Choroid plexus epithelial cell (primary cell): Measurements from ENCODE around the gene TRPV3.
"Not testable (repeated sequence)": the region's sequence is repeated elsewhere in the genome, so short reads cannot be mapped to it uniquely, and the experiment has no call there.

Source experiments
- DNase-seq: peaks from one replicate; pipeline ENCODE4 v3.0.0-alpha.2; 2010; ENCODE audit warnings: low read depth
- H3K4me3 ChIP-seq: 2 replicates; pipeline ENCODE4 v1.5.1; 2011; ENCODE audit warnings: low read depth, mild to moderate bottlenecking, control low read depth, low read length, moderate library complexity
- CTCF ChIP-seq: conservative IDR thresholded peaks from 2 replicates; pipeline ENCODE4 v1.5.1; 2011; ENCODE audit warnings: low read depth, mild to moderate bottlenecking, control low read depth, inconsistent platforms, low read length, moderate library complexity

Gene TRPV3

GRCh38 chr17:3573246-3574100, 15.9 kb upstream of the TRPV3 start:
- no peak overlapping the region for H3K4me3 ChIP-seq
- DNase-seq = no peak
- TF ChIP-seq CTCF = no peak

- H3K4me3 ChIP-seq = no peak overlapping the region
- no peak for DNase-seq
- TF ChIP-seq CTCF = no peak
Measured at GRCh38 chr17:3572231-3572630, 14.6 kb upstream of the TRPV3 start.

GRCh38 chr17:3571043-3571900, 13.7 kb upstream of the TRPV3 start:
- DNase-seq = no peak
- no peak for TF ChIP-seq CTCF
- H3K4me3 ChIP-seq = no peak overlapping the region

GRCh38 chr17:3569534-3570137, 12.0 kb upstream of the TRPV3 start:
- H3K4me3 ChIP-seq = no peak overlapping the region
- no peak for DNase-seq
- no peak for TF ChIP-seq CTCF

- no peak for DNase-seq
Measured at GRCh38 chr17:3566551-3566950, 8.9 kb upstream of the TRPV3 start.

GRCh38 chr17:3565143-3565542, 7.5 kb upstream of the TRPV3 start:
- no peak overlapping the region for H3K4me3 ChIP-seq
- TF ChIP-seq CTCF = no peak
- DNase-seq = no peak

More at GRCh38 chr17:3566551-3566950, 8.9 kb upstream of the TRPV3 start:
- TF ChIP-seq CTCF = no peak
- no peak overlapping the region for H3K4me3 ChIP-seq

GRCh38 chr17:3564241-3564640, 6.6 kb upstream of the TRPV3 start:
- not testable (repeated sequence) for H3K4me3 ChIP-seq, DNase-seq
